Nephron progenitor cell (in vitro differentiated cells): ENCODE data around the gene IL1A.

Experiments
- DNase-seq: peaks from one replicate; pipeline ENCODE4 v3.0.0; 2021
- H3K27ac Mint-ChIP-seq: 2 replicates; pipeline ENCODE4 v1.8.0; 2021; ENCODE audit warnings: mild to moderate bottlenecking, moderate library complexity, mixed read lengths
- H3K27me3 Mint-ChIP-seq: 2 replicates; pipeline ENCODE4 v1.8.0; 2021; ENCODE audit warnings: mild to moderate bottlenecking, low read depth, mixed read lengths; ENCODE audit not compliant: poor library complexity
- H3K36me3 Mint-ChIP-seq: 2 replicates; pipeline ENCODE4 v1.8.0; 2021; ENCODE audit warnings: low read depth, mixed read lengths
- H3K4me1 Mint-ChIP-seq: 2 replicates; pipeline ENCODE4 v1.8.0; 2021; ENCODE audit warnings: mixed read lengths
- H3K4me3 Mint-ChIP-seq: 2 replicates; pipeline ENCODE4 v1.8.0; 2021; ENCODE audit warnings: mild to moderate bottlenecking, moderate library complexity, mixed read lengths
- H3K9me3 Mint-ChIP-seq: 2 replicates; pipeline ENCODE4 v1.8.0; 2021; ENCODE audit warnings: mild to moderate bottlenecking, moderate library complexity, mixed read lengths
- TF ChIP-seq, protein P1 (sequence below): fragments of 200-600 bp; sonication (generic); IDR thresholded peaks from 2 replicates; pipeline ENCODE4 v1.5.0; 2021; ENCODE audit warnings: antibody characterized with exemption

IL1A gene

DNA sequence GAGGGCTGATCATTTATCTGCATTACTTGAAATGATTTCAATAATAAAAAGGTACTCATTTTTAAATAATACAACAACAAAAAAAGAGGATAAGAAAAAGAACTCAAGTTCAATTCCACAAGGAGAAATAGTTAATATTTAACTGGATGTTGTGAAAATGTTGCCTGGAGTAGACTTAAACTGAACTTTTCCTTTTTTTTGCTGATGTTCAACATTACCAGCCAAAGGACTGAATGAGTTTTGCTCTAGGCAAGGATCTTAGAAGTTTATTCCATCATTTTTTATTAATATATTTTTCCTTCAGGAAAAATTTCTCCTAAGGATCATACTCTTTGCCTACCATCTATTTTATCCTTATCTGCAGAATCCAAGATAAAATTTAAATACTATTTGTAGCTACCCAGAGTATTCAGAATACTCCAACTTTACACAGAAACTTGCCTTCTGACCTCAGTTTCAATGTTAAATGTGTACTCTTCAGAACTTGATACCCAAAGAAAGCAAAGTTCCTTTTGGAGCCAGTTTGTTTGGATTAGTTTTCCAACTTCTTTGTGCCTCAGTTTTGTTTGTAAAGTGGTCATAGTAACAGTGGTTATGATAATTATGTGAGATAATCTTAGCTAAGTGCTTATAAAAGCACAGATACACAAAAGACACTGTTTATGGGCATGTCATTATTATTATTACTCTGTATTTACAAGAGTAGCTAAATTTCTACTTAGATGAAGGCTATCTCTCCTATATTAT, 32.7 kb downstream of the IL1A start:
- no peak overlapping the region for H3K27ac Mint-ChIP-seq
- no peak for DNase-seq
- TF ChIP-seq, protein P1, sequence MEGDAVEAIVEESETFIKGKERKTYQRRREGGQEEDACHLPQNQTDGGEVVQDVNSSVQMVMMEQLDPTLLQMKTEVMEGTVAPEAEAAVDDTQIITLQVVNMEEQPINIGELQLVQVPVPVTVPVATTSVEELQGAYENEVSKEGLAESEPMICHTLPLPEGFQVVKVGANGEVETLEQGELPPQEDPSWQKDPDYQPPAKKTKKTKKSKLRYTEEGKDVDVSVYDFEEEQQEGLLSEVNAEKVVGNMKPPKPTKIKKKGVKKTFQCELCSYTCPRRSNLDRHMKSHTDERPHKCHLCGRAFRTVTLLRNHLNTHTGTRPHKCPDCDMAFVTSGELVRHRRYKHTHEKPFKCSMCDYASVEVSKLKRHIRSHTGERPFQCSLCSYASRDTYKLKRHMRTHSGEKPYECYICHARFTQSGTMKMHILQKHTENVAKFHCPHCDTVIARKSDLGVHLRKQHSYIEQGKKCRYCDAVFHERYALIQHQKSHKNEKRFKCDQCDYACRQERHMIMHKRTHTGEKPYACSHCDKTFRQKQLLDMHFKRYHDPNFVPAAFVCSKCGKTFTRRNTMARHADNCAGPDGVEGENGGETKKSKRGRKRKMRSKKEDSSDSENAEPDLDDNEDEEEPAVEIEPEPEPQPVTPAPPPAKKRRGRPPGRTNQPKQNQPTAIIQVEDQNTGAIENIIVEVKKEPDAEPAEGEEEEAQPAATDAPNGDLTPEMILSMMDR = no peak

DNA sequence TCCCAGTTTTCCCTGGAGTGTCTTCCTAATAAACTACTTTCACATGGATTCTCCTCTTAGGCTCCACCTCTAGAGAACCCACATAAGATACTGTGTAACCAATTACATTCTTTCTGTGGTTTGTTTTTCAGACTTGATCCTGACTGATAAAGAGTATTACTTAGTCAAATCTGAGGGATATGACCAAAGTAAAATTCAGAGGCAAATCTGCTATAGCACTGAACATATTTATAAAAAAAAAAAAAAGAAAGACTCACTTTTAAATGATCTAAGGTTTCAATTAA, 33.8 kb downstream of the IL1A start:
- DNase-seq = no peak
- Mint-ChIP-seq H3K4me1 (no peaks in the 10 kb centered on the region), H3K4me3 (no peak overlapping the region), H3K27ac (peak overlapping the region; percentile 84), H3K9me3 (no peaks in the 10 kb centered on the region), H3K27me3 (no peaks in the 10 kb centered on the region), H3K36me3 (peaks cover 49% of the 10 kb centered on the region)
- TF ChIP-seq, protein P1 = no peak

More for the DNA sequence above, 32.7 kb downstream of the IL1A start:
- no peaks in the 10 kb centered on the region for H3K4me1 Mint-ChIP-seq
- no peaks in the 10 kb centered on the region for H3K27me3 Mint-ChIP-seq
- peaks cover 52% of the 10 kb centered on the region for H3K36me3 Mint-ChIP-seq
- no peaks in the 10 kb centered on the region for H3K9me3 Mint-ChIP-seq
- no peak overlapping the region for H3K4me3 Mint-ChIP-seq

DNA sequence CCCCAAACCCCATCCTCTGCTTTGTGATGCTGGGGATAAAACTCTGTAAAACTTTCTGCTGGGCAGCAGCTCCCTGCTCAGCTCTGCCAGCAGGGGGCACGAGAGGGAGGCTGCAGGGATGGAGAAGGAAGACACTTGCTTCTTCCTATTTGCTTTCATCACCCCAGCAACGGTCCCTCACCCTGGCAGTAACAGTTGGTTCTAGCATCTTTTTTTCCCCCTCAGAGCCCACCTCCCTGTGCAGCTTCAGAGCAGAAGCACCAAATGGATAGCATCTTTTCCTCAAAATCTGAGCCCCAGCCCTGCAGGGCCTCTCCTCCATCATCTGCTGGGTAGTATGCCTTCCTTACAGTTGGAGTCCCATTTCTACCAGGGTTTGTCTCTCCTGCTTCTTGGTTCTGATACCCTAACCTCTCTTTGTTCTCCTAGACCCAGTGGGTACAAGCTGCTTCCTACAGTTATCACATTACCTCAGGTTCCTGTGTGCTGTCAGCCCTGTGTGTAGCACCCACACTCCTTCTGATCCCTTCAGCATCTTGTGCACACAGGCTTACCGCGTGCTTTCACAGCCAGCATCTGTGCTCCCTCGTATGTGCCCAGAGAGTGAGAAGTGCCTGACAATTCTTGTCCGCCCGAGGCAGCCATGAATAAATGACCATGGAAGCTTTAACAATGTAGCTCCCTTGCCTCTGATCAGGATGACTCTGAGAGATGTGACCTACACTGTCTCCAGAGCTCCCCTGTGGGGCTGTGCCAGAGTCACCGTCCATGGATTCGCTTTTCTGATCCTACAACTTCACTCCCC, 34.3 kb downstream of the IL1A start:
- Mint-ChIP-seq H3K9me3 (no peaks in the 10 kb centered on the region), H3K4me3 (no peak overlapping the region), H3K27ac (peak overlapping the region; percentile 84), H3K4me1 (no peaks in the 10 kb centered on the region), H3K36me3 (peaks cover 46% of the 10 kb centered on the region), H3K27me3 (no peaks in the 10 kb centered on the region)
- peak; percentile 85 for DNase-seq
- TF ChIP-seq, protein P1 = peak; percentile 91

DNA sequence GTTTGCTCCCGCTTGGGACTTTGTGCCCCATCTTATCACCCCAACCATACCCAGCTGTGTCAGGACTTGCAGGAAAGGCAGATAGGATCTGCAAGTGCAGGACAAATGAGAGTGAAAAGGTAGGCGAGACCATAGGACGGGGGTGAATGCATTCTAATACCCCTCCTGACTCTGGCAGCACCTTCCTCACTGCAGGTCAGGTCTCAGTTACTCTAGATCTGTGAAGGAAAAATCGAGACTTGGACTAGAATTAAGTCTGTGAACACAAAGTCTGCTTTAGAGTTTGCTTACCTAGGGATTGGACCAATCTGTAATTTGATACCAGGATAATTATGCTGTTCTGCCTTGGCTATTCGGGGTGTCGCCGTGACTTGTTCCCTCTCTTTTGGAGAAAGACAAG, 43.8 kb downstream of the IL1A start:
- DNase-seq = no peak
- no peak overlapping the region for H3K4me3 Mint-ChIP-seq
- no peaks in the 10 kb centered on the region for H3K9me3 Mint-ChIP-seq
- TF ChIP-seq, protein P1 = no peak
- H3K27ac Mint-ChIP-seq = no peak overlapping the region
- peaks cover 11% of the 10 kb centered on the region for H3K4me1 Mint-ChIP-seq
- H3K27me3 Mint-ChIP-seq = peaks cover 3% of the 10 kb centered on the region
- H3K36me3 Mint-ChIP-seq = peaks cover 74% of the 10 kb centered on the region

DNA sequence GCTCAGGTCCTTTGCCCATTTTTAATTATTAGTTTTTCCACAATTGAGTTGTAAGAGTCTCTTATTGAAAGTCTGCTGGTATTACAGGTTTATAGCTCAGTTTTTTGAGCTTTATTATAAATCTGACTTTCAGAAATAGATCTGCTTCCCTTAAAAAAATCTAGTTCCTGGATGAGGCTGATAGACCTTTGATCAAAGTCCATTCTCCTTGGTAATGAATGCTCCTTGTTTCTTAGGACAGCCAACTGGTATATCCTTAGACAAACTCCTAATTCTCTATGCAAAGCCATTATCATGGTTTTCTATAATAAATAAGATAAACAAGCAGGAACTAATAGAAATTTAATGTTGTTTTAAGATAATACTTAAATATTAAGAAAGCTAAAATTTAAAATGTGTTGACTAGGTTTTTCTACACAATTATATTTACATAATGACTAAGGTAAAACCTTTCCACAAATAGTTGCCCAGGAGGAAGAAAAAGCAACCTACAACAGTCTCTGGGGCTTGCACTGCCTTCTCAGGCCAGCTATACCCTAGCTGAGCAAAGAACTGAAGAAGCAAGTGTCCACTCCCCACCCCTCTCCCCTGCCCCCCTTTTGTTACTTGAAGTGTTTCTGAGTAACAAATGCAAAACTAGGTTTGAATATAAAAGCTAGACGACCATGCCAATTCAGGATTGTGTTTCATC, 46.6 kb downstream of the IL1A start:
- H3K27me3 Mint-ChIP-seq = peaks cover 3% of the 10 kb centered on the region
- H3K27ac Mint-ChIP-seq = no peak overlapping the region
- TF ChIP-seq, protein P1 = no peak
- no peak for DNase-seq
- H3K9me3 Mint-ChIP-seq = no peaks in the 10 kb centered on the region
- peaks cover 11% of the 10 kb centered on the region for H3K4me1 Mint-ChIP-seq
- H3K36me3 Mint-ChIP-seq = peaks cover 59% of the 10 kb centered on the region
- no peak overlapping the region for H3K4me3 Mint-ChIP-seq
